Stomach (tissue), 4 donors: ENCODE results near the gene TNF.

Experiments
- EP300 ChIP-seq: sonication (generic); formaldehyde crosslinking; IDR thresholded peaks from one replicate; pipeline ENCODE4 v1.6.1; 2017; ENCODE audit warnings: antibody characterized with exemption
- POLR2A ChIP-seq, 4 donors: fragments of 450-650 bp; IDR thresholded peaks; one replicate each; pipeline ENCODE4 v1.6.1; 2016; ENCODE audit warnings: antibody characterized with exemption in 4 of 4, control low read depth in 2 of 4, mild to moderate bottlenecking in 1 of 4, moderate library complexity in 1 of 4
- TF ChIP-seq, protein P1 (sequence below), 7 experiments: fragments of 450-650 bp in 4 of 7; fragments of 200-600 bp in 3 of 7; sonication (generic) in 3 of 7; IDR thresholded peaks; one replicate each; pipeline ENCODE4 v1.5.1; 2016 to 2019; ENCODE audit warnings: antibody characterized with exemption in 7 of 7, control low read depth in 2 of 7, mild to moderate bottlenecking in 1 of 7

DNA sequence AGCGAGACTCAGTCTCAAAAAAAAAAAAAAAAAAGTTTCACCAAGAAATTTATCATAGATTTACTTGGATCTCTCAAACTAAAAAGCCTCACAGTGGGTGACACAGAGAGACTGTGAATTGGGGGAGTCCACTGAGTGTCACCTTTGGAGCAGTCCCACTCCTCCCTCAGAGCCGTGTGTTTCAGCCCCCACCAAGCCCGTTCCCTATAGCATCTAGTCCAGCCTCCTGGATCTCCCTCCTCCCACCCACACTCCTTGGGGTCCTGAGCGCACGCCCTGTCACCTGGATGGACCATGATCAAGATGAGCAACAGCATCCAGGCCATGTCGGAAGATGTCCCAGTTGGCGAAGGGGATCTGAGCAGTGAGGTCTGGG lies 17.0 kb downstream of the TNF start:
- TF ChIP-seq, protein P1, sequence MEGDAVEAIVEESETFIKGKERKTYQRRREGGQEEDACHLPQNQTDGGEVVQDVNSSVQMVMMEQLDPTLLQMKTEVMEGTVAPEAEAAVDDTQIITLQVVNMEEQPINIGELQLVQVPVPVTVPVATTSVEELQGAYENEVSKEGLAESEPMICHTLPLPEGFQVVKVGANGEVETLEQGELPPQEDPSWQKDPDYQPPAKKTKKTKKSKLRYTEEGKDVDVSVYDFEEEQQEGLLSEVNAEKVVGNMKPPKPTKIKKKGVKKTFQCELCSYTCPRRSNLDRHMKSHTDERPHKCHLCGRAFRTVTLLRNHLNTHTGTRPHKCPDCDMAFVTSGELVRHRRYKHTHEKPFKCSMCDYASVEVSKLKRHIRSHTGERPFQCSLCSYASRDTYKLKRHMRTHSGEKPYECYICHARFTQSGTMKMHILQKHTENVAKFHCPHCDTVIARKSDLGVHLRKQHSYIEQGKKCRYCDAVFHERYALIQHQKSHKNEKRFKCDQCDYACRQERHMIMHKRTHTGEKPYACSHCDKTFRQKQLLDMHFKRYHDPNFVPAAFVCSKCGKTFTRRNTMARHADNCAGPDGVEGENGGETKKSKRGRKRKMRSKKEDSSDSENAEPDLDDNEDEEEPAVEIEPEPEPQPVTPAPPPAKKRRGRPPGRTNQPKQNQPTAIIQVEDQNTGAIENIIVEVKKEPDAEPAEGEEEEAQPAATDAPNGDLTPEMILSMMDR (IDR thresholded peaks at IDR 0.05): no peak
- TF ChIP-seq POLR2A (IDR thresholded peaks at IDR 0.05) (no peak), EP300 (no peak)
